ENCODE data around the gene RUFY4. TPM values are rescaled to one million over a fixed set of nuclear protein-coding genes. Genes with fewer than 3 reads are reported as not detected.

The RUFY4 gene
- total RNA-seq, 1 experiment from 2014 or later: 1.3 TPM

GRCh38 chr2:218081063-218081462 is 12.0 kb downstream of the RUFY4 start:
- no peaks in the 10 kb centered on the region for H3K27me3 ChIP-seq (replicated peaks; ENCODE audit: insufficient read depth, low read depth, low read length, poor library complexity)
- no peaks in the 10 kb centered on the region for H3K4me1 ChIP-seq (ENCODE audit: insufficient read depth, low read length, poor library complexity, severe bottlenecking)
- intact Hi-C loops (cut with micrococcal nuclease; ENCODE audit: unreplicated experiment): no loop called here
- POLR2A ChIA-PET (ENCODE audit: low non-redundant PET): no interaction called here
- no TSS peak for BruUV-seq (replicated peaks)
- no peaks in the 10 kb centered on the region for H3K9me3 ChIP-seq (ENCODE audit: low read depth, low read length, poor library complexity, severe bottlenecking)
- no peaks in the 10 kb centered on the region for H3K36me3 ChIP-seq (ENCODE audit: insufficient read depth, low read length, poor library complexity, severe bottlenecking)
- TF ChIP-seq EZH2 (IDR thresholded peaks at IDR 0.05; ENCODE audit: borderline replicate concordance, low read depth, low read length, poor library complexity, severe bottlenecking): no peak
- TF ChIP-seq CTCF (conservative IDR thresholded peaks at IDR 0.05; ENCODE audit: low read depth, low read length): no peak
- DNase-seq (ENCODE audit: low spot score): no peak
- CTCF ChIA-PET: no interaction called here
- H3K27ac ChIP-seq (ENCODE audit: low read depth, low read length, poor library complexity, severe bottlenecking): no peak overlapping the region
- no peak overlapping the region for H3K4me3 ChIP-seq (ENCODE audit: low read depth, low read length, poor library complexity, severe bottlenecking)

- Histone ChIP-seq H3K36me3 (ENCODE audit: insufficient read depth, low read length, poor library complexity, severe bottlenecking) (no peaks in the 10 kb centered on the region), H3K27me3 (replicated peaks; ENCODE audit: insufficient read depth, low read depth, low read length, poor library complexity) (no peaks in the 10 kb centered on the region), H3K4me1 (ENCODE audit: insufficient read depth, low read length, poor library complexity, severe bottlenecking) (no peaks in the 10 kb centered on the region), H3K27ac (ENCODE audit: low read depth, low read length, poor library complexity, severe bottlenecking) (no peak overlapping the region), H3K9me3 (ENCODE audit: low read depth, low read length, poor library complexity, severe bottlenecking) (peaks cover 6% of the 10 kb centered on the region), H3K4me3 (ENCODE audit: low read depth, low read length, poor library complexity, severe bottlenecking) (no peak overlapping the region)
- no TSS peak for BruUV-seq (replicated peaks)
- DNase-seq (ENCODE audit: low spot score): no peak
- intact Hi-C loops (cut with micrococcal nuclease; ENCODE audit: unreplicated experiment): no loop called here
- ChIA-PET POLR2A (ENCODE audit: low non-redundant PET) (no interaction called here), CTCF (no interaction called here)
- no peak for TF ChIP-seq EZH2 (IDR thresholded peaks at IDR 0.05; ENCODE audit: borderline replicate concordance, low read depth, low read length, poor library complexity, severe bottlenecking)
- TF ChIP-seq CTCF (conservative IDR thresholded peaks at IDR 0.05; ENCODE audit: low read depth, low read length): no peak
Measured at GRCh38 chr2:218081695-218082094, 12.6 kb downstream of the RUFY4 start.

DNA sequence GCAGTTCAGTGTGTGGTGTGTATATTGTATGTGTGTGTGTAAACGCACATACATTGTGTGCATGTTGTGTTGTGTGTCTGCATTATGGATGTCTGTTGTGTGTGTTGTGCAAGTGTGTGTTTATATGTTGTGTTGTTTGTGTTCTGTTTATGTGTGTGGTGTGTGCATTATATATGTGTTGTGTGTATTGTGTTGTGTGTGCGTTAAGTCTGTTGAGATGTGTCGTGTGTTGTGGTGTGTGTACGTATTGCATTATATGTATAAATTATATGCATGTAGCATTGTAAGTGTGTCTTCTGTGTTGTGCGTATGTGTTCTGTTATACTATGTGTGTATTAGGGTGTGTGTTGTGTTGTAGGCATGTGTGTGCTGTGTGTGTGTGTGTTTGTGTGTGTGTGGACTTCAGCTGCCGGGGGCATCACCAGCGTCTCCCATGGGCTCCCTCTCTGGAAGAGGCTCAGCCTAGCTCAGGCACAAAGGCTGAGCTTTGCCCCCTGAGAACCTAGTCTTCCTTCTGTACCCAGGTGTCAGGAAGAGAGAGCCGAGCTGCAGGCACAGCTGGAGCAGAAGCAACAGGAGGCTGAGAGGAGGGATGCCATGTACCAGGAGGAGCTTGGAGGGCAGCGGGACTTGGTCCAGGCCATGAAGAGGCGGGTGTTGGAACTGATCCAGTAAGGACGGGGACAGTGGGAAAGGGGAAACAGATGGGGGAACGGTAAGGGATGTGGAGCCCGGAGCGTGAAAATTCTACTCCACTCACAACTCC is 13.7 kb downstream of the RUFY4 start:
- POLR2A ChIA-PET (ENCODE audit: low non-redundant PET): no interaction called here
- H3K27me3 ChIP-seq (replicated peaks; ENCODE audit: insufficient read depth, low read depth, low read length, poor library complexity): no peaks in the 10 kb centered on the region
- H3K36me3 ChIP-seq (ENCODE audit: insufficient read depth, low read length, poor library complexity, severe bottlenecking): no peaks in the 10 kb centered on the region
- H3K4me3 ChIP-seq (ENCODE audit: low read depth, low read length, poor library complexity, severe bottlenecking): no peak overlapping the region
- intact Hi-C loops (cut with micrococcal nuclease; ENCODE audit: unreplicated experiment): no loop called here
- CTCF ChIA-PET: no interaction called here
- no peaks in the 10 kb centered on the region for H3K4me1 ChIP-seq (ENCODE audit: insufficient read depth, low read length, poor library complexity, severe bottlenecking)
- no peak for DNase-seq (ENCODE audit: low spot score)
- no peak for TF ChIP-seq CTCF (conservative IDR thresholded peaks at IDR 0.05; ENCODE audit: low read depth, low read length)
- TF ChIP-seq EZH2 (IDR thresholded peaks at IDR 0.05; ENCODE audit: borderline replicate concordance, low read depth, low read length, poor library complexity, severe bottlenecking): no peak
- no TSS peak for BruUV-seq (replicated peaks)
- H3K9me3 ChIP-seq (ENCODE audit: low read depth, low read length, poor library complexity, severe bottlenecking): peaks cover 9% of the 10 kb centered on the region
- H3K27ac ChIP-seq (ENCODE audit: low read depth, low read length, poor library complexity, severe bottlenecking): no peak overlapping the region
